Loucy (cell line): Measurements from ENCODE around the gene SGMS2.

Experiments used
- CTCF ChIP-seq: fragments of 200-600 bp; sonication (generic); conservative IDR thresholded peaks from 2 replicates; pipeline ENCODE4 v1.5.1; 2014; ENCODE audit warnings: mild to moderate bottlenecking, antibody characterized with exemption, low read length
- EZH2phosphoT487 ChIP-seq: fragments of 200-600 bp; IDR thresholded peaks from 2 replicates; pipeline ENCODE4 v1.6.1; 2018; ENCODE audit warnings: antibody characterized with exemption, mild to moderate bottlenecking, moderate library complexity, borderline replicate concordance

GRCh38 chr4:107896158-107896645, 71.5 kb downstream of the SGMS2 start:
- TF ChIP-seq CTCF (no peak), EZH2phosphoT487 (no peak)
